OCI-LY1 (cell line): ENCODE measurements around the gene TRIM10.

ENCODE experiments used
- CTCF ChIP-seq: fragments of 200-600 bp; sonication (generic), shearing (Covaris generic); IDR thresholded peaks from 2 replicates; pipeline ENCODE4 v1.5.1; 2017; ENCODE audit warnings: mild to moderate bottlenecking, antibody characterized with exemption, low read length, moderate library complexity, mixed read lengths
- EZH2 ChIP-seq: fragments of 200-600 bp; sonication (generic), shearing (Covaris generic); IDR thresholded peaks from 2 replicates; pipeline ENCODE4 v1.8.0; 2017; ENCODE audit warnings: borderline replicate concordance, mixed run types, mild to moderate bottlenecking, antibody characterized with exemption, low read length, moderate library complexity, mixed read lengths

- TF ChIP-seq CTCF, result no peak
- TF ChIP-seq EZH2, result no peak
Observed at GRCh38 chr6:30172681-30173080, 11.7 kb upstream of the TRIM10 start.
